Hepatic stellate cell (primary cell): Measurements from ENCODE around the gene TMEM95.

Experiments
- DNase-seq: peaks from one replicate; pipeline ENCODE4 v3.0.0; 2011; ENCODE audit warnings: low spot score

TMEM95 gene, protein sequence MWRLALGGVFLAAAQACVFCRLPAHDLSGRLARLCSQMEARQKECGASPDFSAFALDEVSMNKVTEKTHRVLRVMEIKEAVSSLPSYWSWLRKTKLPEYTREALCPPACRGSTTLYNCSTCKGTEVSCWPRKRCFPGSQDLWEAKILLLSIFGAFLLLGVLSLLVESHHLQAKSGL

DNA sequence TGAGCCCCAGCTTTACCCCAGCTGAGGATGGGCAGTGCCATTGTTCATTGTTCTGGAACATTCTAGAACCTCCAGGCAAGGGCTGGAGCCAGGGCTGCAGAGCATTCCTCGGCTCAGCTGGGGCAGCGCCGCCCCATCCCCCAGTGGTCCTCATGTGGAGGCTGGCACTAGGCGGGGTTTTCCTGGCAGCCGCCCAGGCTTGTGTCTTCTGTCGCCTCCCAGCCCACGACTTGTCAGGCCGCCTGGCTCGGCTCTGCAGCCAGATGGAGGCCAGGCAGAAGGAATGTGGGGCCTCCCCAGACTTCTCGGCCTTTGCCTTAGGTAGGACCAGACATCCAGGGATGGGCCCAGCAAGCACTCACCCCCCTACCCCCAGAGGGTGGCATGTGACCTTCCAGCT is at the start of gene TMEM95:
Gene TMEM95, plus strand, starts transcription at position 104 of the 400 bp plus-strand sequence. Its CDS starts 49 bp downstream, at position 153.
- DNase-seq, result no peak

DNA sequence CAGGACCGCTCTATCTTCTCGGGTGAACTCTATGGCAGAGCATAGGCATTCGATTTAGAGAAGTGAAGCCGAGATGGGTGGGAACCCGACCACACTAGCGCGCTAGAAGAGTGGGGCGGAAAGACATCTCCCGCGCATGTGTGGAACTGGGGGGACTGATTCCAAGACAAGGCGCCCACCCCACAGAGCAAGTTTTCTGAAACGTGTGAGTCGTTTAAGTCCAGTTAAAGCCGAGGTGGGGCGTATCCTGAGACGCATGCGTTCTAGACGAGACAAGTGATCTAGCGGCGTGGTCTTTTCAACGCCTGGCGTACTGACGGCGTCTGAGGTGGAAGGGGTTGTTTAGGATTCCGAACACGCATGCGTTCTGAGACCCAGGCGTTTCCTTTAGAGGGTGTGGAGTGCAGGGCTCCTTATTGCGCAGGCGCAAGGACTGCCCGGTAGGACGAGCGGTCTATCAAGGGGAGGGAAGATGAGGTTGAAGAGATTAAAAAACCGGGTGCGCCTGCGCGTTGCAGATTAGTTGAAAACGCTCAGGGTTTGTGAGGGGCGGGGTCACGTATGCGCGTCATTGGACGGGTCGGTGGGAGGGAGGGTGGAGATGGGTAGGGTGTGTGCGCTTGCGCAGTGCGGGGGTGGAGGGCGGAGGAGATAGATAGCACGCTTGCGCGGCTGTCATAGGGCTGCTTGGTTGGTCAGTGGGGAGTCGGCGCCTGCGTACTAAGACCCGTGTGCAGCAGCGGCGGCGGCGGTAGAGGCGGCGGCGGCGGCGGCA is 47.9 kb upstream of the TMEM95 start, which contains the start of gene EIF5A:
Gene EIF5A, plus strand, starts transcription at position 718 of the 775 bp plus-strand sequence. CDS start 2,008 bp downstream, outside the sequence.
- peak; percentile 100 for DNase-seq

DNA sequence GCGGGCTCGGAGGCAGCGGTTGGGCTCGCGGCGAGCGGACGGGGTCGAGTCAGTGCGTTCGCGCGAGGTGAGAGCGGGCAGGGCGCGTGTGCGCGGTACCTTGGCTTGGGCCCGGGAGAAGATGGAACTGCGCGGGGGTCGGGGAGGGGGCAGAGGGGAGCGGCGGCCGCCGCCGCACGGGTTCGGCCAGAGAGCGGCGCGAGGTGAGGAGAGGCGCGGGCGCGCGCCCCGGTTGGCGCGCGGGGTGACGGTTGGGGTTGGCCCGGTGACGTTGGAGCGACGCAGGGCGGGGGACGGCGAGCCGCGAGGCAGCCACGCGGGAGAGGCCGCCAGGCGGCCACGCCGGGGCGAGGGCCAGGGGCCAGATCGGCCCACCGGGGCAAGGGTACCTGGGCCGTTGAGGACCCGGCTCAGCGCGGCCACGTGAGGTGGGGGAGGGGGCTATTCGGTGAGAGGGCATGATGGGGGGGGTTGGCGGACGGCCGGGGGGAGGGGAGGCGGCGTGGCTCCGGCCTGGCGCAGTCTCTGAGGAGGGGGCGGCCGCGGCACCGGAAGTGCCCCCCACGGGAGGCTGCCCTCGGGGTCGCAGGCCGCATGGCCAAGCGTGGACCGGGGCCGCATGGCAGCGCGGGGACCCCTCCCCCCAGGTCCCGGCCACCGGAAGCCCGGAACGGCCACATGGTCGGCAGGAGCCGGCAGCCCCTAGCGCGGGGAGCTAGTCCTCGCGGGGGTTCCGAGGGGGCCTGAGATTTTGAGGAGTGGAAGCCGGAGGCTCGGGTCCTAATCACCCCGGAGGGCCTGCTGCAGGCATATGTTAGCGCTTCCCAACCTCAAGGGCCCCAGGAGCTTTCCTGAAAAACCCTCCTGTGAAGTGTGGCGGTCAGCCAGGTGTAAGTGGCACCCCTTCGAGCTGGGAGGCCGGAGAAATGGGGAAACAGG is 47.0 kb upstream of the TMEM95 start:
- no peak for DNase-seq

DNA sequence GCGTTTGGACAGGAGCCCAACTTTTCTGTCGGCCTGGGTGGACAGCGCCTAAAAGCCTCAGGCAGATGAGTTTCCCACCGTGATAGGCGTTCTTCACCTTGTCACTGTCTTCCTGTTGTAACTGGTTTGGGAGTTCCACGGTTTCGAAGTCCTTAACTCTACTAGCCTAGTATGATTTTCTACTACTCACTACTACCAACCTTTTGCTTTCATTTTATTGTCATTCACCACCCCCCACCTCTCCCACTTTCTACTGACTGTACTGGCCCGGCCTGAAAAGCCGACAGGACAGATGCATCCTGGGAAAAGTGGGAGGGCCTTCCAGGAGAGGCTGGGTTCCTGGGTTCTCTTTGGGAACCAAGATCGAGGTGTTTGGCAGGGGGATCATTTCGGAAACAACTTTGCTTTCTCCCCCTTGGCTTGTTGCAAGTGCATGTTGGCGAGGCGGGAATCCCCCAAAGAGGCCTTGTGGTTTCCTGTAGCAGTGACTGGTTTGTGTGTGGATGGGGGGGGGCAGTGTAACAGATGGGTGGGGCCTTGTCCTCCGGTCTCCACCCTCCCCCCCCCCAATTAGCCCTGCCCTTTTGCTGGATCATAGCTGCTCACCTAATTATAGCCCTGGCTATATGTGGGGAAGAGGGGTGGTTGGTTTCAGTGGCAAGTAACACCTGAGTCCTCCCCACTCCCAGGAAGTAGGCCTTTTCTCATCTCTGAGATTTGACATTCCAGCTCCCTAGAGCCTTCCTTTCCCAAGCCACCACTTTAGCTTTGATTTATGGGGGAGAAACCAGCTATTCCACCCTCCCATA is 46.1 kb upstream of the TMEM95 start:
- DNase-seq, result peak; percentile 92

DNA sequence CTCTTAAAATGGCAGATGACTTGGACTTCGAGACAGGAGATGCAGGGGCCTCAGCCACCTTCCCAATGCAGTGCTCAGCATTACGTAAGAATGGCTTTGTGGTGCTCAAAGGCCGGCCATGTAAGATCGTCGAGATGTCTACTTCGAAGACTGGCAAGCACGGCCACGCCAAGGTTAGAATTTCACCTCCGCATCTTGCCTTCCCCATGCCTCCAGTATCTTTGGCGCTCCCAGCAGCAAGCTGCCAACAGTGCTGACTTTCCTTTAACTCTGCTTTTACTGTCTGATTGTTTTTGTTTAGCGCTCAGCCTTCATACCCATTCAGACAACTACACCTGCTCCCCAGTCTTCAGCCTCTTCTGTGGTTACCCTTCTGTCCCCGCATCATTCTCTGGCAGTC is 45.3 kb upstream of the TMEM95 start:
- no peak for DNase-seq

- no peak for DNase-seq
Observed at GRCh38 chr17:7311110-7311705, 43.7 kb upstream of the TMEM95 start.

DNA sequence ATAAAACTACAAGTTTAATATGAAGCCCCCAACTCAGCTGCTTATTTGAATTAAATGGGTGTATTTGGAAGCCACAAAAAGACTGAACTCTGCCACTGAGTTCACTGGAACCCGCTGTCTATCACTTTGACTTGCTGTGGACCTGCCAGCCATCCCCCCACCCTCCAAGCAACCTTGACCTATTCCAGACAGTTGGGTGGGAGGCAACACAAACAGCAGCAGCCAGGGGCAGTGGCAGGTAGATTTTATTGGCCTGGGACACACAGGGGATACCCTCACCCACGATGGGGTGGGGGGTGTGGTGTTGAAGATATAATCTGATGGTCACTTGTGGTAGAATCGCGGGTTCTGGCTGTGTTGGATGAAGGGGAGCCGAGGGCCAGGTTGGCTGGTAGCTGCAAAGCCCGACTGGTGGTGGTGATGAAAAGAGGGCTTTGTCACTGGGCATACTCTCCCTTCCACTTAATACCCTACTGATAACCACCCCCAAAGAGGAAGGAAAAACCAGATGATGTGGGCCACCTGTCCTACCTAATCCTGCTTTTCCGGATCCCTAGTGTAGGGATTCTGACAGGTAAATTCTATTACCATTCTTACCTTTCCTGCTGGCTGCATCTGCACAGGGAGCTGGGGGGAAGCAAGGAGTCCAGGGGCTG is 42.4 kb upstream of the TMEM95 start:
- no peak for DNase-seq

- DNase-seq, result no peak
Observed at GRCh38 chr17:7313088-7313889, 41.7 kb upstream of the TMEM95 start.

DNA sequence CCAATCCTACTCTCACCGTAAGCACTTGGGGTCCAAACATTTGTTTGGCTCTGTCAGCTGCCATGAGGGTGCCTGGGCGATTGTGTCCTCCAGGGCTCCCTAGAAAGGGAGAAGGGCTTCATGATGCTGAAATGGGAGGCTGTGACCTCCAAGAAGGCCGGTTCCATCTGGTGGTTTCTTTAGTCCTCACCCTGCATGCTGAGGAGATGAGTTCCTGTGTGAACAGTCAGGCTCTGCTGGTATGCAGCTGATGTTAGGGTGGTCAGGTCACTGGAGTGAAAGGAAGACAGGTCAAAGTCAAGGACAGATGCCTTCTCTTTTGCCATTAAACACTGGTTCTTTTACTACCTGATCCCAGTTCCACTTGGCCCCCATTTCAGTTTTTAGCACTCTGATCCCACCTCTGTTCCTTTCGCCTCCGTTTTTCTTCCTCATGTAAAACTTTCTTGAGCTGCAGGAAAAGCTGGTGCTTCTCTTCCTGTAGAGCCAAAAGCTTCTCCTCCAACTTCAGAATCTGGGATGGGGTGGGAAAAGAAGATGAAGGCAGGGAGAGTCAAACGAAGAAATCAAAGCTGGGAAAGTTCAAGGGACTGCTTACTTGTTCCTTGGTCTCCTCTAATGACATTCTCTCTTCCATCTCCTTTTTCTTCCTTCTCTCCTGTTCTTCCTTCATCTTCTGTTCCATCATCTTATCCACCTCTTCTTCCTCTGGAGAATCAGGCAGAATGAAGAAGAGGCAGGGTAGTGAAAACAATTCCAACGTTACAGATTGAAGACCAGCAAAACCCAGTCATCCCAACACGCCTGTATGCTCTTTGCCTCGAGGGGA is 40.9 kb upstream of the TMEM95 start:
- DNase-seq, result no peak

DNA sequence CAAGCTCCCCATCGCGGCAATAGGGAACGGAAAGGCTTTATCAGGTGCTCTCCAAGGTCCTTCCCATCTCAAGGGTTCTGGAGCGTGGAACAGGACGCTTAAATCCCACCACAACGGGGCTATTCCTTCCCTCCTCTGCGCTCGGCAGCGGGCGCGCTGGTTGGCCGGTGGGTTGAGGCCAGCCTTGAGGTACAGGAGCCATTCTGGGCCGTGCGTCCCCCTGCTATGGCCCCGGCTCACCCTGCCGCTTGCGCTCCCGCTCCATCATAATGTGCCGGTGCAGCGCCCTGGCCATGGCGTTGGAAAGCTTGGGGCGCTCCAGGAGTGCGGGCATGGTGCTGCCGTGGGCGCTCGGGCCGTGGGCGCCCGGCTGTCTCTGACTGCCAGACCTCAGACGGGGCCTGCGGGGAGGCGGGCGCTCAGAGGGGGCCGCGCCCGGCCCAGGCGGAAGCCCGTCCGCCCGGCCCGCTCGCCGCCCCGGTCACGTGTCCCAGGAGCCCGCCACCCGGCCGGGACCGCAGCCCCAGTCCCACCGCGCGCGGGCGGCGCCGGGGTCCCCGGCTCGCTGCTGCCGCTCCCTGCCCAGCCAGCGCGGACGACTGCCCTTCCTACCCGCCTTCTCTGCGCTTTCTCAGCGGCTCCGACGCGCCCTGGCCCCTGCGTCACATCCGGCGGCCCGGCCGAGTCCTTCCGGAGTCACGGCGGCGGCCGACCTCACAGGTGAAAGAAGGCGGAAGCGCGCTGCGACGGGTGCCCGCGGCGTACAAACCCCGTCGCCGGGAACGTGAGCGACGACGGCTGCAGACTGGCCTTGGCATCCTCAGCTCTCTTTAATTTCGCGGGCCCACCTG is 40.0 kb upstream of the TMEM95 start, which contains the start of gene GPS2:
Gene GPS2, minus strand, starts transcription at position 642 of the 851 bp plus-strand sequence. Its CDS starts 308 bp downstream, at position 334.
- DNase-seq, result peak; percentile 94

DNA sequence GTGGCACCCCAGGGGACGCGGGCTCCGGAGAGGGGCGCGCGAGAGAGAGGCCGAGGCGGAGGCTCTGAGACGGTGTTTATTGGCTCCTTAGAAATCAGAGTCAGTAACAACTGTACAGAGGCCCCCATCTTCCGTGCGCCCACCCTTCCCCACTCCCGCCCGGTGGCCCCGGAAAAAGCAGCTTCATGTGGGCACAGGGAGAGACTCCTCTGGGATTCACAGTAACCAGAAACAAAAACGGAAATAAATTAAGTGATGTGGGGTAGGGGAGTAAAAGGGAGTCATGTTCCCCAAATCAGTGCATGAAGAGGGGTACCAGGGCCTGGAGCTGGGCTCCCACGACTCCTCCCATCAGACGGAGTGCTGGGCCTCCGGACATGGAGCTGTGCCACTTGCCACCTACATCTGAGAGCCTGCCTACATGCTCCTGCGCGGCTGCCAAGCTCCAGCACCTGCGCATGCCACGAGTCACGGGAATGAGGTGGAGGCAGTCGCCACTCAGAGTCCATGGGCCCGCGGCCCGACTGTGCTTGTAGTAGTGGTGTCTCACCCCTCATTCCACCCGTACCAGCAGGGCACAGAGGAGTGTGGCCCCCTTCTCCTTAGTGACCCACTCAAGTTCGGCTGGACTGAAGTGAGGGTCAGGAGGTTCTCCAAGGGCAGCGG is 39.3 kb upstream of the TMEM95 start:
- no peak for DNase-seq

DNA sequence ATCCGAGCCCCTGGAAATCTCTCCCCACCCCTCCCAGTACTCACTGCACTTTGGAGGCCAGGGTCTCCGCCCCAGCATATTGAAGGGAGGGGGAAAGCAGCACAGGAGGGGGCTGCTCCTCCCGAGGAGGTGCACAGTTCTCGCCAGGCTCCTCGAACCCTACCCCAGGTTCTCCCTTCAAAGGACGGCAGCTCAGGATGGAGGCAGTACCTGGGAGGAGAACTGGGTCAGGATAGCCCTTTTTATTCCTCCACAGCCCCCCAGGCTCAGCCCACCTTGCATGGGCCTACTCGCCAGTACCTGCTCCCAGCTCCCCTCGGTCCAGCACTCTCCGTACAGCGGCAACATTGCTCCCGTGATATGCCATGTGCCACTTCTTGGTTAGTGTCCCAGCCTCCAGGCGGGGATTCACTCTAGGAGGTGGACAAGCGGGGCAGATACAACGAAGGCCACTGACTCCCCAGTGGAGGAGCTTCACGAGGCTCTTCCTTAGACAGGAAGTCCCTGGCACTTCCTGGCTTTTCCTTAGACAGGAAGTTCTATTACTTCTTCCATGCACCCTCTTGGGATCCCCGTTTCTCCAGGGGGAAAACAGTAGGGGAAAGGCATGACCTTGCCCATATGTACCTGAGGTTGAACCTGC is 37.7 kb upstream of the TMEM95 start:
- DNase-seq, result no peak

DNA sequence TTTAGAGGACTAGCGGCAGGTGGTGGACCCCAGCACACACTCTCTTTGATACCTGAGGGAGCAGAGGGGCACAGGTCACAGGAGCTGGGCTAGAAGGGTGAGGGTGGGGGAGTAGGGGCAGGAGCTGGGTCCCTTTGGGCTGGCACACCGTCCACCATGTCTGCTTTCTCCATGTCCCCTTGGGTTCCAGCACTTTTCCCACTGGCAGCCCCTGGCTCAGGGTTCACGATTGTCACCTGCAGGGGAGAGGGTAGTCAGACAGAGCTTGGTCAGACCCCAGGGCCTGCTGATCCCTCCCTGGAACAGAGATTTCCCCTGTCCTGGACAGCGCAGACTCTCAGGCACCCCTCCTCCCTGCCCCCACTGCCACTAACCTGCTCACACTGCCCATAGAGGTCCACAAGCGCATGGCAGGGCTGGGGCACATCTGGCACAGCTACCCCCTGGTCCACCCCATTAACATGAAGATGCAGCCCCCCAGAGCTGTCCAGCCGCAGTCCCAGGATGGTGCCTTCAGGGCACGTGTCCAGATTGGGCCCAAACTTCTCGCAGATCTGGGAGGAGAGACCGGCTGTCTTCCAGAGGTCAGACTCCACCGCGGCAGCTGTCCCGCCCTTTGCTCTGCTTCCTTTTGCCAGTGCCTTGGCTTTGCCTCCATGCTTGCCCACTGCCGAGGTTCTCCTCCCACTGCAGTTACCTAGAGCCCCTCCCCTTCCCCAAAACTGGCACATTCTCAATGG is 36.7 kb upstream of the TMEM95 start:
- no peak for DNase-seq

DNA sequence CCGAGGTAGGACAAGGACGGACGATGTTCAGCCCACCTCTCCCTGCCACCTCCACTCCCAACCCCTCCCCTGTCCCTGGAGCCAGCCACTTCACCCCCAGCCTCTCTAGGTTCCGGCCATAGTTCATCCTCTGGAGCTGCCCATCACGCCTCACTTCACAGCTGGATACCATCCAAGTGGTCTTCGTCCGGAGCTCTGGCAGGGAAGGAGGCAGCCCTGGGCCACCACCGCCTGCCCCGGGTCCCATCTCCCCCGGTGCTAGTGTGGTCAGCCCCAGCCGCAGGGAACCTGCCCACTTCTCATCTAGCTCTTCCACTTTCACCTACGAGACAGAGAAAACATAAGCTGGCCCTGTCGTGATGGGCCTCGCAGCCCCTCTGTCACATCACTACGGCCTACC is 33.5 kb upstream of the TMEM95 start:
- DNase-seq, result no peak

DNA sequence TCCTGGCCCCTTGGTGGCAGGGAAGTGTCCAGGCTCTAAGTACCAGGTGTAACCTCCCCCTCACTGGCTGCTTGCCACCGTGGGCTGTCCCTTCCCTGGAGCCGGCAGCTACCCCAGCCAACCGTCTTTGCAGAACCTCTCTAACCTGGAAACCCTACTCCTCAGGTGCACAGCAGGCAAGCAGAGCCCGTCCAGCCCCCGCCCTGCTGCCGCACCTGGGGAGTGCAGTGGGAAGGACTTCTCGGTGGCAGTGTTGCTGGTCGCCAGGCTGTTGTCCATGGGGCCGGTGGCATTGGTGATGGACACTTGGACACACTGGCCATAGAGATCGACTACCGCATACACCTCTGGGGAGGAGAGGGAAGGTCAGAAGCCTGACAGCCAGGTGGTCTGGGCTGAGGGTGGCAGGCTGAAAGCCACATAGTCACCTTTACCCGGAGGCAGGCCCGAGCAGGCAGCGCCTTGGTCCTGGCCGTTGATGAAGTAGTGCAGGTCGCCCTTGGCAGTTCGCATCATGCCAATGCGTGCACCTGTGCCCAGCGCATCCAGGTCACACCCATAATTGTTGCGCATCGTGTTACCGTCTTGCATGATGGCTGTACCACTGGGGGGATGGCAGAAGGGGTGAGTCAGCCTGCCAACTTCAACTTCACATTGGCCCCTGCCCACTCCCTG is 32.3 kb upstream of the TMEM95 start:
- no peak for DNase-seq
